Measurements from ENCODE around the gene FHOD1. TPM values are rescaled to one million over a fixed set of nuclear protein-coding genes. Genes with fewer than 3 reads are reported as not detected.
A peak's percentile ranks its signal among the peaks of the same experiment; 100 is the strongest.

The FHOD1 gene
- total and polyA plus RNA-seq, 2 of the 13 experiments (the other 11 are each of a cell fraction or from before 2014, with no cell fraction given): 20.0 to 20.8 TPM

DNA sequence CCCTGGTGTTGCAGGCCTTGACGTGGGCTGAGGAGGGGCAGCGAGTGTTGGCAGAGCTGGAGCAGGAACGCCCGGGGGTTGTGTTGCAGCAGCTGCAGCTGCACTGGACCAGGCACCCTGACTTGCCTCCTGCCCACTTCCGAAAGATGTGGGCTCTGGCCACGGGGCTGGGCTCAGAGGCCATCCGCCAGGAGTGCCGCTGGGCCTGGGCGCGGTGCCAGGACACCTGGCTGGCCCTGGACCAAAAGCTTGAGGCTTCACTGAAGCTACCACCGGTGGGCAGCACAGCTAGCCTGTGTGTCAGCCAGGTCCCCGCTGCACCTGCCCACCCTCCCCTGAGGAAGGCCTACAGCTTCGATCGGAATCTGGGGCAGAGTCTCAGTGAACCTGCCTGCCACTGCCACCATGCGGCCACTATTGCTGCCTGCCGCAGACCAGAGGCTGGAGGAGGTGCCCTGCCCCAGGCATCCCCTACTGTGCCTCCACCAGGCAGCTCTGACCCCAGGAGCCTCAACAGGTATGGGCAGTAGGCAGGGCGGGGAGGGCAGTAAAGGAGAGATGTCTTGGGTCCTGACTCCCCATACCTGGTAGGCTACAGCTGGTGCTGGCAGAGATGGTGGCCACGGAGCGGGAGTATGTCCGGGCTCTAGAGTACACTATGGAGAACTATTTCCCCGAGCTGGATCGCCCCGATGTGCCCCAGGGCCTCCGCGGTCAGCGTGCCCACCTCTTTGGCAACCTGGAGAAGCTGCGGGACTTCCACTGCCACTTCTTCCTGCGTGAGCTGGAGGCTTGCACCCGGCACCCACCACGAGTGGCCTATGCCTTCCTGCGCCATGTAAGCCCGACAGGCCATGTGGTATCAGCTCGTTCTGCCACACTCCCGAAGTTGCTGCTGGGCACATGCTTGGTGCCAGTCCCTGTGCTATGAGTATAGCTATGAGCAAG lies 37.7 kb upstream of the FHOD1 start (continued):
- no peak for TF ChIP-seq ZBTB1 (CRISPR knock-in tag; IDR thresholded peaks at IDR 0.05; ENCODE audit: borderline replicate concordance)
- TF ChIP-seq DR1 (CRISPR knock-in tag; IDR thresholded peaks at IDR 0.05): peak; percentile 51; the same call in 1 of the 2 replicates
- TF ChIP-seq JUNB (CRISPR knock-in tag; IDR thresholded peaks at IDR 0.05; ENCODE audit: borderline replicate concordance): no peak
- TF ChIP-seq ZNF33B (CRISPR knock-in tag; IDR thresholded peaks at IDR 0.05): no peak
- no peak for TF ChIP-seq HNF4A (CRISPR knock-in tag; IDR thresholded peaks at IDR 0.05)
- TF ChIP-seq ZNF552 (CRISPR knock-in tag; IDR thresholded peaks at IDR 0.05; ENCODE audit: borderline replicate concordance): no peak
- no peak for TF ChIP-seq HHEX (CRISPR knock-in tag; IDR thresholded peaks at IDR 0.05)
- TF ChIP-seq HCFC1 (IDR thresholded peaks at IDR 0.05; ENCODE audit: low read depth, low read length): no peak
- no peak for TF ChIP-seq GATAD1 (CRISPR knock-in tag; IDR thresholded peaks at IDR 0.05)
- no peak for TF ChIP-seq GATA4 (IDR thresholded peaks at IDR 0.05; ENCODE audit: borderline replicate concordance, low read depth)
- TF ChIP-seq GLI4 (CRISPR knock-in tag; IDR thresholded peaks at IDR 0.05; ENCODE audit: borderline replicate concordance): no peak
- TF ChIP-seq ZNF790 (CRISPR knock-in tag; IDR thresholded peaks at IDR 0.05; ENCODE audit: borderline replicate concordance): no peak
- no peak for TF ChIP-seq ZNF207 (IDR thresholded peaks at IDR 0.05; ENCODE audit: borderline replicate concordance)
- no peak for TF ChIP-seq ZNF616 (CRISPR knock-in tag; IDR thresholded peaks at IDR 0.05; ENCODE audit: low read depth)
- no peak for TF ChIP-seq PRPF4 (IDR thresholded peaks at IDR 0.05; ENCODE audit: low read depth, low read length, poor library complexity, severe bottlenecking)
- TF ChIP-seq, protein P1, sequence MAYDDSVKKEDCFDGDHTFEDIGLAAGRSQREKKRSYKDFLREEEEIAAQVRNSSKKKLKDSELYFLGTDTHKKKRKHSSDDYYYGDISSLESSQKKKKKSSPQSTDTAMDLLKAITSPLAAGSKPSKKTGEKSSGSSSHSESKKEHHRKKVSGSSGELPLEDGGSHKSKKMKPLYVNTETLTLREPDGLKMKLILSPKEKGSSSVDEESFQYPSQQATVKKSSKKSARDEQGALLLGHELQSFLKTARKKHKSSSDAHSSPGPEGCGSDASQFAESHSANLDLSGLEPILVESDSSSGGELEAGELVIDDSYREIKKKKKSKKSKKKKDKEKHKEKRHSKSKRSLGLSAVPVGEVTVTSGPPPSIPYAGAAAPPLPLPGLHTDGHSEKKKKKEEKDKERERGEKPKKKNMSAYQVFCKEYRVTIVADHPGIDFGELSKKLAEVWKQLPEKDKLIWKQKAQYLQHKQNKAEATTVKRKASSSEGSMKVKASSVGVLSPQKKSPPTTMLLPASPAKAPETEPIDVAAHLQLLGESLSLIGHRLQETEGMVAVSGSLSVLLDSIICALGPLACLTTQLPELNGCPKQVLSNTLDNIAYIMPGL (CRISPR knock-in tag; IDR thresholded peaks at IDR 0.05; ENCODE audit: borderline replicate concordance in 1 of 2, low read depth in 1 of 2): peak; percentile 33 to 77; a peak in 2 of 4 replicates
- TF ChIP-seq, protein P2, sequence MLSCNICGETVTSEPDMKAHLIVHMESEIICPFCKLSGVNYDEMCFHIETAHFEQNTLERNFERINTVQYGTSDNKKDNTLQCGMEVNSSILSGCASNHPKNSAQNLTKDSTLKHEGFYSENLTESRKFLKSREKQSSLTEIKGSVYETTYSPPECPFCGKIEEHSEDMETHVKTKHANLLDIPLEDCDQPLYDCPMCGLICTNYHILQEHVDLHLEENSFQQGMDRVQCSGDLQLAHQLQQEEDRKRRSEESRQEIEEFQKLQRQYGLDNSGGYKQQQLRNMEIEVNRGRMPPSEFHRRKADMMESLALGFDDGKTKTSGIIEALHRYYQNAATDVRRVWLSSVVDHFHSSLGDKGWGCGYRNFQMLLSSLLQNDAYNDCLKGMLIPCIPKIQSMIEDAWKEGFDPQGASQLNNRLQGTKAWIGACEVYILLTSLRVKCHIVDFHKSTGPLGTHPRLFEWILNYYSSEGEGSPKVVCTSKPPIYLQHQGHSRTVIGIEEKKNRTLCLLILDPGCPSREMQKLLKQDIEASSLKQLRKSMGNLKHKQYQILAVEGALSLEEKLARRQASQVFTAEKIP (CRISPR knock-in tag; IDR thresholded peaks at IDR 0.05; ENCODE audit: borderline replicate concordance): no peak
- TF ChIP-seq, protein P3, sequence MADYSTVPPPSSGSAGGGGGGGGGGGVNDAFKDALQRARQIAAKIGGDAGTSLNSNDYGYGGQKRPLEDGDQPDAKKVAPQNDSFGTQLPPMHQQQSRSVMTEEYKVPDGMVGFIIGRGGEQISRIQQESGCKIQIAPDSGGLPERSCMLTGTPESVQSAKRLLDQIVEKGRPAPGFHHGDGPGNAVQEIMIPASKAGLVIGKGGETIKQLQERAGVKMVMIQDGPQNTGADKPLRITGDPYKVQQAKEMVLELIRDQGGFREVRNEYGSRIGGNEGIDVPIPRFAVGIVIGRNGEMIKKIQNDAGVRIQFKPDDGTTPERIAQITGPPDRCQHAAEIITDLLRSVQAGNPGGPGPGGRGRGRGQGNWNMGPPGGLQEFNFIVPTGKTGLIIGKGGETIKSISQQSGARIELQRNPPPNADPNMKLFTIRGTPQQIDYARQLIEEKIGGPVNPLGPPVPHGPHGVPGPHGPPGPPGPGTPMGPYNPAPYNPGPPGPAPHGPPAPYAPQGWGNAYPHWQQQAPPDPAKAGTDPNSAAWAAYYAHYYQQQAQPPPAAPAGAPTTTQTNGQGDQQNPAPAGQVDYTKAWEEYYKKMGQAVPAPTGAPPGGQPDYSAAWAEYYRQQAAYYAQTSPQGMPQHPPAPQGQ (CRISPR knock-in tag; IDR thresholded peaks at IDR 0.05; ENCODE audit: borderline replicate concordance): no peak
- TF ChIP-seq RARG (CRISPR knock-in tag; IDR thresholded peaks at IDR 0.05; ENCODE audit: low read depth): no peak
- TF ChIP-seq ZNF24 (IDR thresholded peaks at IDR 0.05): no peak
- TF ChIP-seq, protein P4, sequence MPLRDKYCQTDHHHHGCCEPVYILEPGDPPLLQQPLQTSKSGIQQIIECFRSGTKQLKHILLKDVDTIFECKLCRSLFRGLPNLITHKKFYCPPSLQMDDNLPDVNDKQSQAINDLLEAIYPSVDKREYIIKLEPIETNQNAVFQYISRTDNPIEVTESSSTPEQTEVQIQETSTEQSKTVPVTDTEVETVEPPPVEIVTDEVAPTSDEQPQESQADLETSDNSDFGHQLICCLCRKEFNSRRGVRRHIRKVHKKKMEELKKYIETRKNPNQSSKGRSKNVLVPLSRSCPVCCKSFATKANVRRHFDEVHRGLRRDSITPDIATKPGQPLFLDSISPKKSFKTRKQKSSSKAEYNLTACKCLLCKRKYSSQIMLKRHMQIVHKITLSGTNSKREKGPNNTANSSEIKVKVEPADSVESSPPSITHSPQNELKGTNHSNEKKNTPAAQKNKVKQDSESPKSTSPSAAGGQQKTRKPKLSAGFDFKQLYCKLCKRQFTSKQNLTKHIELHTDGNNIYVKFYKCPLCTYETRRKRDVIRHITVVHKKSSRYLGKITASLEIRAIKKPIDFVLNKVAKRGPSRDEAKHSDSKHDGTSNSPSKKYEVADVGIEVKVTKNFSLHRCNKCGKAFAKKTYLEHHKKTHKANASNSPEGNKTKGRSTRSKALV (CRISPR knock-in tag; IDR thresholded peaks at IDR 0.05): no peak
- TF ChIP-seq ZNF30 (CRISPR knock-in tag; IDR thresholded peaks at IDR 0.05): no peak
